ENCODE data around the gene SHISA4.
"Not testable (repeated sequence)": the region's sequence is repeated elsewhere in the genome, so short reads cannot be mapped to it uniquely, and the experiment has no call there.

SHISA4 gene

DNA sequence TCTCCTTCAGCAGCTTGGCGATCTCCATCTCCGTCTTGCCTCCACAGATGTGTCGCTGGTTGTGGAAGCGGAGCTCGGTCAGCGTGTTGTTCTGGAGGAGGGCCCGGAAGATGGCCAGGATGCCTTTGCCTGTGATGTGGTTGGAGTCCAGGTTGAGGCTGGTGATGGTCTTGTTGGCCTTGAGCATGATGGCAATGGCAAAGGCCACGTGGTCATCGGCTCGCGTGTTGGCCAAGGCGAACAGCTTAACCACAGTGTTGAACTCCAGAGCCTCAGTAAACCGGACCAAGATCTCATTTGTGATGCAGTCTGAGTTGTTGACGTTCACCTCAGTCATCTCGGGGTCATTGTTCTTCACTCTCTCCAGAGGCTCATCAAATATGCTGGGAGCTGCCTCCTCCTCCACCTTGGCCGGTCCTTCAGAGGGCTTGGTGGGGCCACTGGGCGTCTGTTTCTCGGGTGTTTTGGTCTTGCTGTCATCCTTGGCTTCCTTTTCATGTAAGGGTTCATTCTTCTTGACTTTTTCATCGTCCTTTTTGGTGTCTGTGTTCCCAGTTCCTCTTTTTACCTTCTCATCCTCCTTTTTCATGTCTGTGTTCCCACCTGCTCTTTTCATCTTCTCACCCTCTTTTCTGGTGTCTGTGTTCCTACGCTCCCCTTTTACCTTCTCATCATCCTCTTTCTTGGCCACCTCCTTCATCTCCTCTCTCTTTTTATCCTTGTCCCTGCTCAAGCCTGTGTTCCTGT lies 11.2 kb downstream of the SHISA4 start:
- DNase-seq, result no peak

DNA sequence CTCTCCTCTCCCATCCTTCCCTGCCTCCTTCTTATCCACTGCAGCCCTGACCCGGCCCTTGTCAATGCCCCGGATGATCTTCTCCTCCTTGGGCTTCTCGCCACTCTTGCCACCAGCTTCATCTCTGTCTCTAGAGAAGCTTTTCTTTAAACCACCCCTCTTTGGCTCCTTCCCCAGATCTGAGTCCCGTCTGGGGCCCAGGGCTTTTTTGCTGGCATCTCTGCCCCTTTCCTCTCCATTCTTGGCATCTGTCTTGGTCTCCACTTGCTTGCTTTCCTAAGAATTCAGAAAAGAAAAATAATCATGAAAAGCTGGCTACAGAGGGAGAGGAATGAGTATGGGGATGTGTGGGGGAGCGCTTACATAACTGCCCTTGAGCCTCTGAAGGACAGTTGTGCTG lies 11.8 kb downstream of the SHISA4 start:
- no peak for DNase-seq

DNA sequence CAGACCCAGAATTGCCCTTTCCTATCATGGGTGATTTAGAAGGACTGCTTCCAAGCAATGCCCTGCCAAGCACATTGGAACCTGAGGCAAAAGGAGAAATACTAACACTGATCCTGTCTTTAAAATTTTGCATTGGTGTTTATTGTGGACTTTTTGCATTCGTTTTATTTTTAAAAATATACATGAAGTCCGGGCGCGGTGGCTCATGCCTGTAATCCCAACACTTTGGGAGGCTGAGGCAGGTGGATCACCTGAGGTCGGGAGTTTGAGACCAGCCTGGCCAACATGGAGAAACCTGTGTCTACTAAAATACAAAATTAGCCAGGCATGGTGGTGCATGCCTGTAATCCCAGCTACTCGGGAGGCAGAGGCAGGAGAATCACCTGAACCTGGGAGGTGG lies 12.3 kb downstream of the SHISA4 start:
- not testable (repeated sequence) for DNase-seq

DNA sequence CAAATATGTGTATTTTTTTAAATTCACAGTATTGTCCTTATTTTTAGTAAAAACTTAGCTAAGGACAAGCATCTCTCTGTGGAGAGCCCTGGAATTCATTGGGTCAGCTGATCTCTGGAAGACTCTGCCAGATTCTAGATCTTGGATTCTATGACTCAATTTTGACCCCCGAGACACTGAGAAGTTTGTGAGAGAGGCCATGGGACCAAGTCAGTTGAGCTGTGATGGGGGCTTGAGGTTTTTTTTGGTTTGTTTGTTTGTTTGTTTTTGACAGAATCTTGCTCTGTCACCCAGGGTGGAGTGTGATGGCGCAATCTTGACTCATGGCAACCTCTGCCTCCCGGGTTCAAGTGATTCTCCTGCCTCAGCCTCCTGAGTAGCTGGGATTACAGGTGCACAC lies 13.5 kb downstream of the SHISA4 start:
- DNase-seq, result no peak

DNA sequence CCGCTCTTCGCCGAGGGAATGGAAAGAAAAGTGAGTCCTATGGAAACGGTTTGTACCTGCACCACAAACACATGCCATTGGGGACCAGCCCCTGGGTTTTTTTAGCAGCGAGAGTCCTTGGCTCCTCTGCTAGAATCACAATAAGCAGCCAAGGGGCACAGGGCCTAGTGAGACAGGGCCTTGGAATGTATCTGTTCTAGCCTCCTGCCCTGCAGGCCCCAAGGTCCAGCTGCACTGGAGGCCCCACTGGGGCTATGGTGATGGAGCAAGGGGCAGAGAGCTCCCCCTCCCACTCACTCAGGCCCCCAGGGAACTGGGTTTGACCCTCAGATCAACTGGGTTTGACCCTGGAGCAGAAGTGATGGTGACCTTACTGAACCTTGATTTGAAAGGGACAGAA lies 14.4 kb downstream of the SHISA4 start:
- no peak for DNase-seq

DNA sequence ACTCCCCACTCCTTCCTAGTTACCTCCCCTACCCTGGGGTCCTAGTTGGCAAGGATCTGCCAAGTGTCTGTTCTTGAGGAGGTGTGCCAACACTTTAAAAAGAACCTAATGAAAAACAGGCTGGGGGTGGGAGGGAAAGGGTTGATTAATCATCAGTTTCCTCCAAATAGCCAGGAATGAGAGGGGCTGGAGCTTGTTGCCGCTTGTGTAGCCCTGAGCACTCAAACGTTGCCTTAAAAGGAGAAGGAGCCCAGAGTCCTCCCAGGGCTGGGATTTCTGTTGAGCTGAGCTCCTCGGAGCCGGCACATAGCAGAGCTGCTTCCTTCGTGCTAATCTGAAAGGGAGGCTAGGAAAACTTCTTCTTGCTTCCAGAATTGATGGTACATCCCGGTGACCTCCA lies 15.9 kb downstream of the SHISA4 start:
- DNase-seq, result no peak

DNA sequence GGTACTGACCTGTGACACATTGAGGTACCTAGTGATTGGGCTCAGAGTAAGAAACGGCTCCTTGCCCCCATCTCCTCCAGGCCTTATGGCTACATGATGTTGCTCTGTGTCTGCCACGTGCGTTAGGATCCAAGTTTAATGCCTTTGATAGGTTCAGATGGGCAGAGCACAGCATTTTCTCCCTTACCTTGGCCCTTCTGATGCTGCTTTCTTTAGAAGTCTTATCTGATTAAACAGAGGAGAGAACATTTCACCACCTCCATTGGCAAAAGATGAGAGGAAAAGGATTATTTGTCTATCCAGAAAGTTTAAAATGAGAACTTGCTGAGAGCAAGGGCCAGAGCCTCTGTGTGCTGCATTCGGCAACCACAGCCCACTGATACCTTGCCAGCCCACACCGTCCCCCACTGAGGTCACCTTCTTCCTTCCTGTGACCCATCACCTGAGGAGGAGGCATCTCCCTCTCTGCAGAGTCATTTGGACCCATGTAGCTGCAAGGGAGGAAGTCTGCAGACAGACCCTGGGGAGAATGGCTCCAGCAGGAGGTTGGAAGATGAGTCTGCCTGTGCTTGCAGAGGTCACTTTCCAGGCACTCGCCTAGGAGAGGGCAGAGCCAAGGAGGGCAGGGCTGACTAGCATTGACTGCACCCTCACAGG lies 16.7 kb downstream of the SHISA4 start:
- DNase-seq, result no peak

DNA sequence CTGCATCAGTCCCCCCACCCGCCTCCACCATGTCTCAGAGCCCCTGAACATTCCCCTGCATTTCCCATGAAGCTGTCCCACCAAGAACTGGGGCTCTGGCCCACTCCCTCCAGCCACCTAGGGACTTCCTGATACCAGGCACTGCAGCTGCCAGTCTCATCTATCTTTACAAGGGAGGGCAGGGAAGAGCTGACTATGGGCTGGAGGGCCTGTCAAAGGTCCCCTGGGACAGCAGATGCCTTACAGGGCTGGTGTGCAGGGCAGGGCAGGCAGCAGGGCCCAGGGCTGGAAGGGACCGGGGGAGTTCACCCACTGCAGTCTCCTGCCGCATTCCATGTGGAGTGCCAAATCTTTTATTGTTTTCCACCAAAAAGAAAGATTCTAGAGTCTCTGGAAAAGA lies 17.6 kb downstream of the SHISA4 start:
- no peak for DNase-seq

DNA sequence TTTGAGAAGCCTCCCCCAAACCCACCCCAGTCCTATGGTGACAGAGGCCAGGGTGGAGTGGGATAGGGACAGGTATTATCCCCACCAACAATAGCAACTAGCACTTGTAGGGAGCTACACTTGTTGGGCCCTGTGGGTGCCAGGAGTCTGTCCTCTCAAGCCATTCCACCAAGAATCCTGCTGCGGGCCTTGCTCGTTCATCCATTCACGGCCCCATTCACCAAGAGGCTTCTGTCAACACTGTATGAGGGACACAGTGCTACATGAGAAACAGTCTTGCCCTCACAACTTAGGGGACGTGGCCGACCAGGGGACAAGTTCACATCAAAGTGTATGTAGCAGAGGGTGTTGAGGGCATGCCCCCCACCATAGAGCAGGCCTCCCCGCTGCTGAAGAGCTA lies 18.9 kb downstream of the SHISA4 start:
- no peak for DNase-seq

DNA sequence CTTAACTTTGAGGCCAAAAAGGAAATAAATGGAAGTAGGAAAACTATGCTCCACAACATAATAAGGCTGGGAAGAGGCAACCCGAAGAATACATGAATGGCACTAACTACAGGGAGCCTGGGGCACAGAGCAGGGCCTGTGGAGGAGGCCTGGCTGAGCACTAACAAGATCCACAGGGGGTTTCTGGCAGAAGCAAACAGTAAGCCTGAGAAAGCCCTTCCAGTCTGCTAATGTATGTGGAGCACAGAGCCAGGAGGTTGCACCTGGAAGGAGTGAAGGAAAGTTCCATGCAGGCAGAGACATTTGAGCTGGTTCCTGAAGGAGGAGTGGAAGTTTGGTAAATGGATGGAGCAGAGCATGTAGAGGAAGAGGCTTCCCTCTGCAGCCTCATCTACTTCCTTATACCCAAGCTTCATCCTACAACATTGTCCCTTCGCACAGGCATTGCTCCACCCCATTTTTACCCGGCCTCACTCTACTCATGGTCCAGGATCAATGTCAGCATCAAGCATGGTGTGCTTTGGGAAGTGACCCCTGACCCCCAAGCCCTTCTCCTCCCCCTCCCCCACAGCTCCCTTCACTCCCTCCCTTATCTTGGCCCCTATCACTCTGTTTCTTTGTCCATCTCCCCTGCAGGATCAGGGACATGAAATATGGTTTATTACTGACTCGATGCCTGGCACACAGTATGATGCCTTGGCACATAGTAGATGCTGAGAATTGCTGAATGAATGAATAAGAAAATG lies 23.3 kb downstream of the SHISA4 start:
- DNase-seq, result no peak

DNA sequence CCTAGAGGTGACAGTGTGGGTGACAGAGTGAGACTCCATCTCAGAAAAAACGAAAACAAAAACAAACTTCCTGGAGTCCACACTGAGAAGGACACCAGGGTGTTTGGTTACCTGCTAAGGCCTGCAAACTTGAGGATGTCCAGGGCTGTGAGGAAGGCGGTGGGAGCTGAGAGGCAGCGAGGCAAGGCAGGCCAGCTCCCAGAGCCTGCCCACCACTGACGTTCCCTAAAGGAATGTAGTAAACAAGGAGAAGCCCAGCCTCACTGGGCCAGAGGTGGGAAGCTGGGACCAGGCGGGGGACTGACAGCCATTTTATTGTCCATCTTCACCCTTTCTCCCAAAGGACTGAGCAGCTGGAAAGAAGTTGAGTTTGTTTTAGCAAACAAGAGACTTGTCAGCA lies 24.1 kb downstream of the SHISA4 start:
- no peak for DNase-seq

DNA sequence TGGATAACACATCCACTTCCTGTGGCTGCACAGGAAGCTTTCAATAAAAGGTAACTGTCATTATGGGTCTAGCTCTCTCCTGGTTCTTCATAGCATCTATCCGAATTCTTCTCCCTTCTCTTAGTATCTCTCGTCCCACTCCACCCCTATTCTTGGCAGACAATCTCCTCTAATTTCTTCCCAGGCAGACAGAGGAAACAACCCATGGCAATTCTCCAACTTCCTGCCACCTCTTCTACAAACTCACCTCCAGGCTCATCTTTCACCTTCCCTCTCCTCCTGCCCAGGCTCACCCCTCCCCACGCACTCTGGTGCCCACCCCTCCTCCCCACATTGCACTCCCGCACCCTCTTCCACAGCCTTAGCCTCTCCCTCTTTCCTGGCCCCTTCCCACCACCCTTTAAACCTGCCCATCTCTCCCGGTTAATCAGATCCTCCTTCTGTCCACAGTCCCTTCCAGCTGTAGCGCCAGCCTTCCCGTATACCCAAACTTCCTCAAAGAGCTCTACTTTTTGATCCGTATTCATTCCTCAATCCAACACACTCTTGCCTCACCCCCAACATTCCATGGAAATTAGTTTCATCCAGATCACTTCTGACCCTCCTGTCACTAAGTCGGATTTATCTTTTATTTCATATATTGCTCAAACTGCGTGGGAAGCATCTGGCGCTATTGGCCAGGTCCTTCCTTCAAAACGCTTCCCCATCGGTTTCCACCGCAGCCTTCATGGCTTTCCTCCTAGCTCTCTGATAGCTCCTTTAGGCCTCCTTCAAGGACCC lies 25.9 kb downstream of the SHISA4 start:
- DNase-seq, result no peak

DNA sequence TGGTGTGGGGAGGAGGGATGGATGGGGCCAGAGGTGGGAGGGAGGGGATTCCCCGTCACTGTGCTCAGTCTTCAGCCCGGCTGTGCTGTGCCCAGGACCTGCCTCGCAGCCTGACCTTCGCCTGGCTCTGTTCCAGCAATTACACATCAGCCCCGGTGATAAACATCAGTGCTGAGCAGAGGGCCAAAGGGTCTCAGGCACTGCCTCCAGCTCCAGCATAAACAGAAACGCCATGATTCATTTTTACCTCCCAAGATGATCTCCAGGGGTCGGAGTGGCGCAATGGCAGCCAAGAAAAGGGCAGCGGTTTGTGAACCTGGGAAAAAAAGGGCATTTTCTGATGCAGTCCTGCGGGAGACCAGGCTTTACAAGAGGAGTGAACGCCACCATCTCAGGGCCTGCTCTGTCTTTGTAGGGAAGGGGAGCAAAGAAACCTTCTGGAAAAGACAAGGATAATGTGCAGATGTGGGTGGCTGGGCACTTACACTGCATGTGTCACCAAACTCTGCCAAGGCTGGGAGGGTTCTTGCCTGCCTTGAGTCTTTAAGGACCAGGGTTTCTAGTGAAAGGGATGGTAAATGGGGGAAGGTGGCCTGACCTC lies 28.1 kb downstream of the SHISA4 start:
- DNase-seq, result no peak

DNA sequence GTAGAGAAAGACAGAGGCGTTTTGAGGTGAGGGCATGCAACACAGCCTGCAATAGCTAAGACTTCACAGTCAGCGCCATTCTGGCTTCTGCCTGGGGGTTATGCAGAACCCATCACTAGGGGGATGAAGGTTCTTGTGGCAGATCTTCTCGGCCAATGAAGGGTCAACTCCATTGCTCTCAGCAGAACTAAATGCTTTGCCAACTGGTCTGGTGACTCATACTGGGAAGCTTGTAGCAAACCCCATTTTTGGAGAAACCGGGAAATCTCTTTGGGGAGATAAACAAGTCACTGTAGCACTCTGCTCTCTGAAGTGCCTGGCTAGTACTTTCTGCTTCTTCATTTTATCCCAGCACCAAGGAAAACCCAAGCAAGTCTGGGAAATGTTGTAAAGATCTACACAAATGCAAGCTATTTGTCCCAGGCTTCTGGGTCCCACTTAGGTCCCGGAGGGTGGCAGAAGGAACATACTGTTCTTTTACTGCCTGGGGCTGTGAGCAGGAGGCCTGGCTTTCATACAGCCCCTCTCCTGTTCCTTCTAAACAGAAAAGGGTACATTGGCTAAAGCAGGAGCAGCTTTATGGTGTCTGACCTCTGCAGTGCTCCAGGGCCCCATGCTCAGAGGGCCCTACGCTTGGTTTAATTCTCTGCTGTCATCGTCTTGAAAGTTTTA lies 28.8 kb downstream of the SHISA4 start:
- no peak for DNase-seq

DNA sequence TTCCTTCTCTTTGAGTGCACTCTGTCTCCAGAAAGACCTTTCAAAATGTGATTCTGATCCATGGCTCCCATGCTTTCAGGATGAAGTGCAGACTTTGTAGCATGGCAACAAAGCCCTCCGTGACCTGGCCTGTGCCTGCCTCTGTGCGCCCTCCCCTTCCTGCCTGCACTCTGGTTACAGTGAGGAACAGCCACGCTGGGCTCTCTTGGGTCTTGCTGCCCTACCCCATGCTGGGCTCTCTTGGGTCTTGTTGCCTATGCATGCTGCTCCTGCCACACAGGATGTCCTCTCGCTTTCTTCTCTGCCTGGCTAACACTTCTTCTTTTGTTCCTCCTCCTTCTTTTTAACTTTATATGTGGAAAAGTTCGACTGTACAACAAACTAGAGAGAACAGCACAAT lies 29.6 kb downstream of the SHISA4 start:
- no peak for DNase-seq

DNA sequence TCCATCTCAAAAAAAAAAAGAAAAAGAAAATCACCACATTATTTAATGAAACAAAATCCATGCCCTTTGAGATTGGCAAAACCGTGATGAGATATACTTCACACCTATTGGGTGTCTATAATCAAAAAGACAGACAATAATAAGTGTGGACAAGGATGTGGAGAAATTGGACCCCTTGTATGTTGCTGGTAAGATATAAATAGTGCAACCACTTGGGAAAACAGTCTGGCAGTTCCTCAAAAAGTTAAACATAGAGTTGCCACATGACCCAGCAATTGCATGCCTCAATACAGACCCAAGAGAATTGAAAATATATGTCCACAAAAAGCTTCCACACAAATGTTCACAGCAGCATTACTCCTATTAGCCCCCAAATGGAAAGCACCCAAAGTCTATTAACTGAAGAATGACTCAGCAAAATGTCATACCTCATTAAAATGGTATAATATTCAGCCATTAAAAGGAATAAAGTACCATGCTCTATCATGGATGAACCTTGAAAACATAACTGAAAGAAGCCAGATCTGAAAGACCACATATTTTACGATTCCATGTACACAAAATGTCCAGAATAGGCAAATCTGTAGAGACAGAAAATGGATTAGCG lies 33.4 kb downstream of the SHISA4 start:
- DNase-seq, result no peak

DNA sequence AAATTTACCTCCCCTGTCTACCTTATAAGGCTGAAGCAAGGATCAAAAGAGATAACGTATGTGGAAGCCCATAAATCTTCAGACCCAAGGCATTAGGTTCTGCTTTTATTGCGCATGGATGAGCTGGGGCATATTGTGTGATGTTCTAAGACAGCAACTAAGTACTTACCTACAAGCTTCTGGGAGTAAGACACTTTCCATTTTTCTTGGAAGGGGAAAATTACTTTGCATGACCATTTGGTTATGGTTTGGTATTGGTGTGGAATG lies 36.5 kb downstream of the SHISA4 start:
- DNase-seq, result no peak

DNA sequence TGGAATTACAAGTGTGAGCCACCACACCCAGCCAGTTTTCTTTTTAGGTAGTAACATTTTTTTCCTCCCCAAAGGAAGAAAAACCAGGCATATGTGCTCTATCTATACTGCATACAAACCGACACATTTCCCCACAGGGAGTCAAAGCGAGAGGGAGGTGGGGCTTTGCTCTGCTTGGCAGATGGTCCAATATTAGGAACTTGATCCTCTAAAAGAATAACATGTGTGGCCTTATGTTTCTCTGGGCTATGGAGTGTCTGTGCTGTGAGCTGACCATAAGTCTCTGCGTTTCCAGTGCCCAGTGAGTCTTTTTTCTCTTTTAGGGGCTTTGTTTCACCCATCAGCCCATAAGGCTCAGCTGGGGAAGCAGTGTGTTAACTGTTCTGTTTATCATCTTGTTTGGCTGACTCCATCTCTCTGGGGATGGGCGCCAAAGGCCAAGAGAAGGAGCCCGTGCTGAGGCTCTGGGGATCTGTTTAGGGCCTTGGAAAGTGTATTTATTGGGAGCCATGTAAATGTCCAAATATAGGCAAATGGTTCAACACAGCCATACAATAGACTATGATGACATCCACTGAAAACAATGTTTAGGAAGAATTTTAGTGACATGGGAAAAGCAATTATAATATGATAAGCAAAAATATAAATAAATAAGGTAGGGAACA lies 37.4 kb downstream of the SHISA4 start:
- no peak for DNase-seq

DNA sequence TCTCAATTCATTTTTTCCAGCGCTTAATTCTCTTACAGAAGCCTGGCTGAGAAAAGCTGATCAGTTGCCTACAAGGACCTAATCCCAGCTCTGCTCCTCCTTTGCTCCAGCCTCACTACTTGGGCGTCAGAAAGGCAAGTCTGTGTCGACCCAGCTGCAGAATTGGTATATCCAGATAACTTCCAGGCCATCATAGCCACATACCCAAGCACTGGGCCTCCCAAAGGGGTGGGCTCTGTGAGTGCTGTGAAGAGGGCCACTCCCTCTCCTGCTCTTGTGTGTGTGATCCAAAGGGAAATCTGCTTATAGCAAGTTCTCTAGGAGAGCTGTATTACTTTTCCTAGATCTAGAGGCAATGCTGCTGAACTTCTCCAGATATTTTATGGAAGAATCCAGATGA lies 39.6 kb downstream of the SHISA4 start:
- DNase-seq, result no peak

DNA sequence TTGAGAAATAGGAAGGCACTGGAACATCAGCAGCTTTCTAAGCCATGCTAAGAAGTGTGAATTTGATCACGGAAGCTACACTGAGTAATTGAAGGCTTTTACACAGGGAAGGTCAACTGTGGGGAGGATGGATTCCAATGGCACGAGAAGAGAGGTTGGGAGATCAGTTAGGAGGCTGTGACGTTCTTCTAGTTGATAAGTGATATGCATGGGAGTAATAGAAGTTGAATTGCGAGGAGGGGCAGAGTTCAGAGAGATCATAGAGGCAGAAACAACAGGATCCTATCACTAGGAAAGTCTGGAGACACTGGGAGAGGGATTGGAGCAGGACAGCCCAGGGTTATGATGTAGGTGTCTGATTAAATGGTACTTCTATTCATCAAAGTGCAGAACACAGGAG lies 41.4 kb downstream of the SHISA4 start:
- DNase-seq, result no peak

DNA sequence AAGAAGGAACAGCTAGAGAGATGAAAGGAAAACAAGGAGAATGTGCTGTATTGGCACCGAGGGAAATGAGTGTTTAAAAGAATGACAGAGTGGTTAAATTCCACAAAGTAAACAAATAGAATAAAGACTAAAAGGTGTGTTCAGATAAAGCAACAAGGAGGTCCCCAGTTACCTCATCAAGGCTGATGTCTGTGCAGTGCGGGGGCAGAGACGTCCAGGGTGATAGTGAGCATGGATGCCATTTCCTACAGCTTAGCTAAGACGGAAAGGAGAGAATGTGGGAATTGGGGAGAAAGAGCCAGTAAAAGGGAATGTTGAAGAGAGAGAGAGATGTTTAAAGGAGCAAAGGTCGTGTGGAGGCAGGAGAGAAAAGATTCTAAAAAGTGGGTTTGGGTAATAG lies 42.1 kb downstream of the SHISA4 start:
- DNase-seq, result no peak
